Epithelial cell of proximal tubule (primary cell): ENCODE data around the gene EPHA2. TPM values are rescaled to one million over a fixed set of nuclear protein-coding genes. Genes with fewer than 3 reads are reported as not detected.

Experiments
- DNase-seq: peaks from one replicate; pipeline ENCODE4 v3.0.0-alpha.2; 2011; ENCODE audit warnings: low read depth
- H3K4me3 ChIP-seq: 2 replicates; pipeline ENCODE4 v1.5.1; 2011; ENCODE audit warnings: low read depth, mild to moderate bottlenecking, low read length
- total RNA-seq: library from RNA; depleted of rRNA; stranded (reverse); fragments of >200 nt; gene quantifications from 2 replicates; pipeline ENCODE4 v1.2.3, GENCODE V29; 2015
- TF ChIP-seq, protein P1 (sequence below): conservative IDR thresholded peaks from 2 replicates; pipeline ENCODE4 v1.5.1; 2012; ENCODE audit warnings: low read depth, mild to moderate bottlenecking, low read length

The EPHA2 gene
- total RNA-seq, 1 donor from 2014 or later = 112 TPM

DNA sequence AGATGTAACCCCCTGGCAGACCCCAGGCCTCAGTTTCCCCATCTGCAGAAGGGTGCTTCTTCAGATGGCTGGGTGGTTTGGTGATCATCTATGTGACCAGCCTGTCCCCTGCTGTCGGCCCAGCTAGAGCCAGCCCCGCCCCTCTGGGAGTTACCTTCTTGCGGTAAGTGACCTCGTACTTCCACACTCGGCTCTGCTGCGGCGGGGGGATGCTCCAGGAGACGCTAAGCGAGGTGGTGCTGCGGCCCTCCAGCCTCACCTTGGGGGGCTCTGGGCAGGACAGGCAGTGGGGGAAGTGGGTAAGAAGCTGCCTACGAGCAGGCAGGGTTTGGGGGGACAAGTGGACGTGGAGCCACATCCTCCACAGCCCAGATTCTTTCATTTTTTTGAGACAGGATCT lies 20.4 kb downstream of the EPHA2 start:
- DNase-seq = no peak
- TF ChIP-seq, protein P1, sequence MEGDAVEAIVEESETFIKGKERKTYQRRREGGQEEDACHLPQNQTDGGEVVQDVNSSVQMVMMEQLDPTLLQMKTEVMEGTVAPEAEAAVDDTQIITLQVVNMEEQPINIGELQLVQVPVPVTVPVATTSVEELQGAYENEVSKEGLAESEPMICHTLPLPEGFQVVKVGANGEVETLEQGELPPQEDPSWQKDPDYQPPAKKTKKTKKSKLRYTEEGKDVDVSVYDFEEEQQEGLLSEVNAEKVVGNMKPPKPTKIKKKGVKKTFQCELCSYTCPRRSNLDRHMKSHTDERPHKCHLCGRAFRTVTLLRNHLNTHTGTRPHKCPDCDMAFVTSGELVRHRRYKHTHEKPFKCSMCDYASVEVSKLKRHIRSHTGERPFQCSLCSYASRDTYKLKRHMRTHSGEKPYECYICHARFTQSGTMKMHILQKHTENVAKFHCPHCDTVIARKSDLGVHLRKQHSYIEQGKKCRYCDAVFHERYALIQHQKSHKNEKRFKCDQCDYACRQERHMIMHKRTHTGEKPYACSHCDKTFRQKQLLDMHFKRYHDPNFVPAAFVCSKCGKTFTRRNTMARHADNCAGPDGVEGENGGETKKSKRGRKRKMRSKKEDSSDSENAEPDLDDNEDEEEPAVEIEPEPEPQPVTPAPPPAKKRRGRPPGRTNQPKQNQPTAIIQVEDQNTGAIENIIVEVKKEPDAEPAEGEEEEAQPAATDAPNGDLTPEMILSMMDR = no peak
- no peak overlapping the region for H3K4me3 ChIP-seq

DNA sequence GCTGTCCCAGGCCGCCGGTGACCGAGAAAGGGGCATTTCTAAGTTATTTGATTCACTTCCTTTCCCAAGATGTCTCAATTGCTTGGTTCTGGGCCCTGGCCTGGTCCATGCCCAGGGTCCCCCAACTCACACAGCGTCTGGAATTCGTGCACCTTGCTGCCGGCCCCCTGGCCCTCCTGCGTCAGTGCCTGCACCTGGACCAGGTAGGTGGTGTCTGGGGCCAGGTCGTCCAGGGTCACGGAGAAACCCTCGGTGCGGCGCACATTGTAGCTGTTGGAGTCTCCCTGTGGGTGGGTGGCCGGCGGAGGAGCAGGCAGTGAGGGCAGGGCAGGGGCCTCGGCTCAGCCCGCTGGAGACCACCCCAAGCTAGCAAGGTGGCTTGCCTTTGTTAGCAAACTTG lies 21.0 kb downstream of the EPHA2 start:
- H3K4me3 ChIP-seq = no peak overlapping the region
- TF ChIP-seq, protein P1 = no peak
- no peak for DNase-seq

DNA sequence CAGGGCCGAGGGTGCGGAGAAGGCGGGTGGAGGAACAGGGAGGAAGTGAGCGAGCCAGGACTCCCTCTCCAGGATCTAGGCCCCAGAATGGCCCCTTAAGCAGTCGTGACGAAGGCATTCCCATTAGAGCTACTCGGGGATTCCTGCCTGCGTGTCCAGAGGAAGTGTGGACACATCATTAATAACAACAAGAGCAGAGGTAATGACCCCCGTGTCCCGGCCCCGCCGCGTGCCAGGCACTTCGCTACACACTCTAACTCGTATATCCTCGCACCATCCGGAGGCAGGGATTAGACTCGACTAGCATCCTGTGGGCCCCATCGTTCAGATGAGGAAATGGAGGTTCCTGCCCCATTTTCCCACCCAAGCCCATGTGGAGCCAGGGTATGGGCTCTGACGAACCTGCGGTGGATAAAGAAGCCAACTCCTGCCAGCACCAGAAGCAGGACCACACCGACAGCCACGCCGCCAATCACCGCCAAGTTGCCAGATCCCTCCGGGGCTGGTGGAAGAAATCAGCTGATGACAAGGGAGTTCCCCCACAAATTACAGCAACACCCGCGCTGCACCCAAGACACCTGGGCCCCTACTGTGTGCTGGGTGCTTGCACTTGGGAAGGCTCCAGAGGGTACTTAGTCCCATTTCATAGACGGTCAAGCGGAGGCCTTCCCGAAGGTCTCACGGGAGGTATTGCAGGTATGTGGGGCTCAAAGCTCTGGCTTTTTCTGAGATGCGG lies 21.6 kb downstream of the EPHA2 start:
- no peak overlapping the region for H3K4me3 ChIP-seq
- TF ChIP-seq, protein P1 = no peak
- no peak for DNase-seq

DNA sequence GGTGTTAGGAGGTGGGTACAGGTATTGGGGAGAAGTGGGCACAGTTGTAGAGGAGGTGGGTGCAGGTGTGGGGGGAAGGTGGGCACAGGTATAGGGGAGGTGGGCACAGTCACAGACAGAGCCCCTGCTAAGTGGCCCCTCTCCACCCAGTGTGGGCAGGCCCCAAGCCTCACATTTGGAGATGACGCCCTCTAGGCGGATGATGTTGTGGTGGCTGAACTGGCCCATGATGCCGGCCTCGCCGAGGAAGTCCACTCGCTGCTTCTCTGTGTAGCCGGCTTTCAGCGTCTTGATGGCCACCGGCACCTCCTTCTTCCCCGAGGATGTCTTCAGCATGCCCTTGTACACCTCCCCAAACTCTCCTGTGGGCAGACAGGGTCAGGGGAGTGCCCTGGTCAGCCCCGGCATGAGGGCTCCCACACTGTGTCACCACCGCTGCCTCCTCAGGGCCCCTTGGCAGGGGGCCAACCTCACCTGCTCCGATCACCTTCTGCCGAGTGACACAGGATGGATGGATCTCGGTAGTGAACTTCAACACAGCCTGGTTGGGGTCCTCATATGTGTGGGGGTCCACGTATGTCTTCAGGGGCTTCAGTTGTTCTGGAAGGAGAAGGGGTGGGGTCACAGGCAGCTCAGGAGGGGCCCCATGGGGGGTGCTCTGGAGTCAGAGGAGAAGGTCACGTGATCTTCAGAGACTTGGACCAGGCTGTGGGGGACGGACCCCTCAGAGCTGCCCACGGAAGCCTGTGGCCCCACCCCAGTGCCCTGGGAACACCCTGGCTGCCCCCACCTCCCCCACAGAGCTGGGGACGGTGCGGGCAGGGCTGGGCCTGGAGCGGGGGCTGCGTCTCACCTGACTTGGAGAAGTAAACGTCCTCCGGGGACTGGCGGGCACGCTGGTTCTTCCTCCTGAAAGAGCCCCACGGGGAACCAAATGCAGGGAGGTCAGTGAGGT lies 22.6 kb downstream of the EPHA2 start:
- no peak overlapping the region for H3K4me3 ChIP-seq
- TF ChIP-seq, protein P1 = no peak
- no peak for DNase-seq

DNA sequence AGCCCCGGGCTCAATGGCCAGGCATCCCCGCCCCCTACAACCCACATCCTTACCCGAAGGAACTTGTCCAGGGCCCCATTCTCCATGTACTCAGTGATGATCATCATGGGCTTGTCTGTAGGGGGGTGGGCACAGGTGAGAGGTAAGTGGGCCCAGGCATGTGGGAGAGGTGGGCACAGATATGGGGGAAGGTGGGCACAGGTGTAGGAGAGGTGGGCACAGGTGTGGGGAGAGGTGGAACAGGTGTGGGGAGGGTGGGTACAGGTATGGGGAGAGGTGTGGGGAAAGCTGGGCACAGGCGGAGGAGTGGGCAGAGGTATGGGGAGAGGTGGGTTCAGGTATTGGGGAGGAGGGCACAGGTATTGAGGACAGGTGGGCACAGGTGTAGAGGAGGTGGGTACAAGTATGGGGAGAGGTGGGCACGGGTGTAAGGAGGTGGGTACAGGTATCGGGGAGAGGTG lies 23.5 kb downstream of the EPHA2 start:
- H3K4me3 ChIP-seq = no peak overlapping the region
- no peak for DNase-seq
- TF ChIP-seq, protein P1 = no peak

DNA sequence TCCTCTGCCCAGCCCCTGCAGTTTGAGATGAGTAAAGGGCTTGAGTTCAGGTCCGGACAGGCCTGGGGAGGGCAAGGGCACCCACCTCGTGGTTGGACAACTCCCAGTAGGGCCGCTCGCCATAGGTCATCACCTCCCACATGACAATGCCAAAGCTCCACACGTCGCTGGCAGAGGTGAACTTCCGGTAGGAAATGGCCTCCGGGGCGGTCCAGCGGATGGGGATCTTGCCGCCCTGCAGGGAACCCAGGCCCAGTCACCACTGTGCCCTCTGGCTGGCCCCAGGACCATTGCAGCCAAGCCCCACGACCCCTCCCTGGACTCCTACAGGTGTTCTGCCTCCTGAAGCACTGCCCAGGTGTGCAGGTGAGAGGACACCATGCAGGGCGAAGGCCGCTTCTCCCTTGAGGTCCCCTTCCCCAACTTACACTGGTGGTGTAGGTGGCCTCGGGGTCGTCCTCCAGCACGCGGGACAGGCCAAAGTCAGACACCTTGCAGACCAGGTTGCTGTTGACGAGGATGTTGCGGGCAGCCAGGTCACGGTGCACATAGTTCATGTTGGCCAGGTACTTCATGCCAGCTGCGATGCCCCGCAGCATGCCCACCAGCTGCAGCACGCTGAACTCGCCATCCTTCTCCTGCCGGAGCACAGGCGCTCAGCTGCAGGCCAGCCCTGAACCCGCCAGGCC lies 24.1 kb downstream of the EPHA2 start:
- DNase-seq = no peak
- no peak overlapping the region for H3K4me3 ChIP-seq
- TF ChIP-seq, protein P1 = no peak
